B cell (primary cell): ENCODE data around the gene YES1. TPM values are rescaled to one million over a fixed set of nuclear protein-coding genes. Genes with fewer than 3 reads are reported as not detected.
"Not testable (repeated sequence)": the region's sequence is repeated elsewhere in the genome, so short reads cannot be mapped to it uniquely, and the experiment has no call there.

ENCODE experiments used
- ATAC-seq: fragments of 200-7000 bp; cut with Tn5 transposase; one replicate; pipeline ENCODE4 v1.10.0; 2021; ENCODE audit warnings: low read depth, mild to moderate bottlenecking, moderate number of reproducible peaks, moderate library complexity
- CTCF ChIA-PET: fragments of 350-600 bp; sonication (Branson Sonifier 250); formaldehyde crosslinking; loops from one replicate; lab custom pipeline; 2021; ENCODE audit warnings: antibody characterized with exemption, inconsistent platforms; lab: Charles Lee
- POLR2A ChIA-PET: fragments of 350-600 bp; sonication (Branson Sonifier 250); formaldehyde crosslinking; loops from one replicate; lab custom pipeline; 2021; ENCODE audit warnings: antibody characterized with exemption; lab: Charles Lee
- DNase-seq: peaks from one replicate; pipeline ENCODE4 v3.0.0; 2013
- H2AFZ ChIP-seq: 2 replicates; pipeline ENCODE4 v1.6.1; 2012; ENCODE audit warnings: mild to moderate bottlenecking, low read depth, low read length; ENCODE audit not compliant: insufficient read depth, poor library complexity, severe bottlenecking
- H3K27ac ChIP-seq, 2 donors: 1 replicate in 1 of 2; 2 replicates in 1 of 2; pipeline ENCODE4 v1.5.1; 2012 to 2013; ENCODE audit warnings: low read length in 2 of 2, mild to moderate bottlenecking in 2 of 2, moderate library complexity in 1 of 2
- H3K27me3 ChIP-seq, 4 experiments: fragments of 200-600 bp in 1 of 4; sonication (generic) in 1 of 4; replicated peaks in 1 of 4; 1 replicate in 2 of 4; 2 replicates in 2 of 4; pipeline versions ENCODE4 v1.6.1 to v1.7.0; 2013 to 2016; ENCODE audit warnings: low read length in 3 of 4, mild to moderate bottlenecking in 2 of 4, mixed read lengths in 1 of 4, moderate library complexity in 1 of 4; ENCODE audit not compliant: insufficient read depth in 4 of 4, control insufficient read depth in 3 of 4; ENCODE audit errors: control extremely low read depth in 1 of 4
- H3K36me3 ChIP-seq, 2 experiments: replicated peaks in 1 of 2; 1 replicate in 1 of 2; 2 replicates in 1 of 2; pipeline versions ENCODE4 v1.6.1 to v1.7.1; 2013; ENCODE audit warnings: low read length in 1 of 2; ENCODE audit not compliant: insufficient read depth in 2 of 2, control insufficient read depth in 1 of 2; ENCODE audit errors: control extremely low read depth in 1 of 2, extremely low read depth in 1 of 2
- H3K4me1 ChIP-seq, 2 donors: fragments of 200-600 bp in 1 of 2; sonication (generic) in 1 of 2; 1 replicate in 1 of 2; 2 replicates in 1 of 2; pipeline versions ENCODE4 v1.5.1 to v1.6.1; 2013 to 2017; ENCODE audit warnings: low read length in 2 of 2; ENCODE audit not compliant: control insufficient read depth in 2 of 2, insufficient read depth in 2 of 2
- H3K4me2 ChIP-seq: replicated peaks from 2 replicates; pipeline ENCODE3; 2012; ENCODE audit warnings: mild to moderate bottlenecking, low read depth, low read length; ENCODE audit not compliant: poor library complexity, severe bottlenecking
- H3K4me3 ChIP-seq, 5 experiments: fragments of 200-600 bp in 1 of 5; sonication (generic) in 1 of 5; 1 replicate in 3 of 5; 2 replicates in 2 of 5; pipeline versions ENCODE4 v1.5.1 to v1.7.0; 2011 to 2016; ENCODE audit warnings: low read length in 4 of 5, mild to moderate bottlenecking in 4 of 5, low read depth in 2 of 5, control low read depth in 1 of 5, moderate library complexity in 1 of 5; ENCODE audit not compliant: insufficient read depth in 1 of 5; ENCODE audit errors: control extremely low read depth in 1 of 5, extremely low read depth in 1 of 5
- H3K79me2 ChIP-seq: fragments of 200-600 bp; sonication (generic); one replicate; pipeline ENCODE4 v1.6.0; 2016; ENCODE audit warnings: low read length; ENCODE audit not compliant: control insufficient read depth, insufficient read depth
- H3K9ac ChIP-seq: fragments of 200-600 bp; sonication (generic); 2 replicates; pipeline ENCODE4 v1.6.1; 2017; ENCODE audit warnings: mild to moderate bottlenecking, low read length, moderate library complexity
- H3K9me3 ChIP-seq, 3 donors: one replicate each; pipeline versions ENCODE4 v1.6.1 to v1.7.1; 2013; ENCODE audit warnings: low read length in 2 of 3; ENCODE audit not compliant: control insufficient read depth in 2 of 3, insufficient read depth in 1 of 3; ENCODE audit errors: control extremely low read depth in 1 of 3
- H4K20me1 ChIP-seq: 2 replicates; pipeline ENCODE4 v1.6.0; 2012; ENCODE audit warnings: mild to moderate bottlenecking, low read length; ENCODE audit not compliant: insufficient read depth, control insufficient read depth, poor library complexity, severe bottlenecking
- H3K27ac Mint-ChIP-seq: one replicate; pipeline ENCODE4 v1.8.0; 2021; ENCODE audit warnings: mixed read lengths
- H3K27me3 Mint-ChIP-seq: one replicate; pipeline ENCODE4 v1.8.0; 2021; ENCODE audit warnings: mixed read lengths
- H3K4me1 Mint-ChIP-seq: one replicate; pipeline ENCODE4 v1.8.0; 2021; ENCODE audit warnings: mixed read lengths
- H3K4me3 Mint-ChIP-seq: one replicate; pipeline ENCODE4 v1.8.0; 2021; ENCODE audit warnings: mixed read lengths
- H3K9me3 Mint-ChIP-seq: one replicate; pipeline ENCODE4 v1.8.0; 2022; ENCODE audit warnings: mixed read lengths; ENCODE audit not compliant: insufficient read depth
- EZH2 ChIP-seq: IDR thresholded peaks from 2 replicates; pipeline ENCODE4 v1.6.1; 2012; ENCODE audit warnings: borderline replicate concordance, low read depth, mild to moderate bottlenecking, moderate library complexity, low read length; ENCODE audit not compliant: insufficient read depth, poor library complexity, severe bottlenecking
- WGBS: methylation state at CpG from one replicate; pipeline ENCODE4 v1.1.5; 2013; ENCODE audit warnings: missing lambda C conversion rate; ENCODE audit not compliant: insufficient coverage; 5-methylcytosine and 5-hydroxymethylcytosine counted together
- intact Hi-C: fragments of 100-400 bp; cut with micrococcal nuclease; formaldehyde crosslinking; loops from one replicate; pipeline ENCODE4 v1.10.0; 2022
- polyA plus RNA-seq: library from polyadenylated mRNA; depleted of rRNA; stranded (reverse); fragments of >200 nt; gene quantifications from 2 replicates; pipeline ENCODE4 v1.2.3, GENCODE V29; 2012
- total RNA-seq, 2 donors: library from RNA; stranded (reverse); fragments of 120-200 nt in 1 of 2; gene quantifications; 1 replicate in 1 of 2; 2 replicates in 1 of 2; pipeline versions ENCODE4 v1.2.3 to v1.2.4, GENCODE V29; 2013 to 2022
- TF ChIP-seq, protein P1 (sequence below): fragments of 200-600 bp; IDR thresholded peaks from one replicate; pipeline ENCODE4 v1.8.0; 2022; ENCODE audit warnings: antibody characterized with exemption, mild to moderate bottlenecking

YES1 gene
- total and polyA plus RNA-seq, 2 donors (not counting 1 experiment from before 2014, with no cell fraction given): 0.30 TPM; not detected in 1

DNA sequence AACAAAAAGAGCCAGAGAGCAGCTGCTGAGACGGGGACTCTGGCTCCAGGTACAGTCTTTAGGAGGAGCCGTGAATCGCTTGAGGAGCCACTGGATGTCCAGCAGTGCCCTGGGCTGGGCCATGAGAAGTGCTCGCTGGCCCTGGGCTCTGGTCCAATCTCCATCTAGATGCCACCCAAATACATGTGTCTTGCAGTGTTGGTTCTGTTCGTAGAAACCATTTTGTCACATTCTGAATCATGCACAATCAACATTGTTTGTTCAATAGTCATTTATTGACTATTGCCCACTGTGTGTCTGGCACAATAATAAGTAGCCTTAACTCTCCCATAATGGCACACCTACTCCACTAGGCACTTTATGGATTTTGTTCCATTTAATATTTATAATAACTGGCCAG is 128.5 kb downstream of the YES1 start:
- H3K4me1 Mint-ChIP-seq: no peaks in the 10 kb centered on the region
- Histone ChIP-seq H3K4me2 (no peak overlapping the region), H3K79me2 (no peaks in the 10 kb centered on the region), H3K9me3 (no peaks in the 10 kb centered on the region), H3K36me3 (no peaks in the 10 kb centered on the region), H3K4me3 (no peak overlapping the region), H3K9ac (no peak overlapping the region), H2AFZ (no peak overlapping the region), H3K4me1 (no peaks in the 10 kb centered on the region), H3K27me3 (no peaks in the 10 kb centered on the region), H3K27ac (no peak overlapping the region), H4K20me1 (no peaks in the 10 kb centered on the region)
- POLR2A ChIA-PET: no interaction called here
- TF ChIP-seq EZH2: no peak
- TF ChIP-seq, protein P1, sequence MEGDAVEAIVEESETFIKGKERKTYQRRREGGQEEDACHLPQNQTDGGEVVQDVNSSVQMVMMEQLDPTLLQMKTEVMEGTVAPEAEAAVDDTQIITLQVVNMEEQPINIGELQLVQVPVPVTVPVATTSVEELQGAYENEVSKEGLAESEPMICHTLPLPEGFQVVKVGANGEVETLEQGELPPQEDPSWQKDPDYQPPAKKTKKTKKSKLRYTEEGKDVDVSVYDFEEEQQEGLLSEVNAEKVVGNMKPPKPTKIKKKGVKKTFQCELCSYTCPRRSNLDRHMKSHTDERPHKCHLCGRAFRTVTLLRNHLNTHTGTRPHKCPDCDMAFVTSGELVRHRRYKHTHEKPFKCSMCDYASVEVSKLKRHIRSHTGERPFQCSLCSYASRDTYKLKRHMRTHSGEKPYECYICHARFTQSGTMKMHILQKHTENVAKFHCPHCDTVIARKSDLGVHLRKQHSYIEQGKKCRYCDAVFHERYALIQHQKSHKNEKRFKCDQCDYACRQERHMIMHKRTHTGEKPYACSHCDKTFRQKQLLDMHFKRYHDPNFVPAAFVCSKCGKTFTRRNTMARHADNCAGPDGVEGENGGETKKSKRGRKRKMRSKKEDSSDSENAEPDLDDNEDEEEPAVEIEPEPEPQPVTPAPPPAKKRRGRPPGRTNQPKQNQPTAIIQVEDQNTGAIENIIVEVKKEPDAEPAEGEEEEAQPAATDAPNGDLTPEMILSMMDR: no peak
- no peaks in the 10 kb centered on the region for H3K9me3 Mint-ChIP-seq
- ATAC-seq (no peak), DNase-seq (no peak)
- H3K27me3 Mint-ChIP-seq: no peaks in the 10 kb centered on the region
- H3K27ac Mint-ChIP-seq: no peak overlapping the region
- 83% methylated on average over 4 of the region's 5 CpGs for WGBS
- H3K4me3 Mint-ChIP-seq: no peak overlapping the region
- intact Hi-C loops: no loop called here
- CTCF ChIA-PET: no interaction called here

DNA sequence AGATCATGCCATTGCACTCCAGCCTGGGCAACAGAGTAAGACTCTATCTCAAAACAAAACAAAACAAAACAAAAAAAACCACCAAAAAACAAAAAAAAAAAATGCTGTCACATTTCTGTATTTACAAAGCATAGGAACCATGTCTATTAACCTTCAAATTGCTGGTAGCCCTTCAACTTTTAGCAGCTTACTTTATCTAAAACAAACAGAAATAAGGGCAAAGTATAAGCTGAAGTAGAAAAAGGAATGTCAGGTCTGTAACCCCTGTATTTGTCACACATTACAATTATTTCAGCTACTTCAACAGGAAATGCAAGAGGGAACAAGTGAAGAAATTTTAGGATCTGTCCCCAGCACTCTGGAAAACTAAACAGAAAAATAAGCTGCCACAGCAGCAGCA is 129.2 kb downstream of the YES1 start:
- no peak overlapping the region for H3K27ac ChIP-seq
- no peaks in the 10 kb centered on the region for H3K79me2 ChIP-seq
- intact Hi-C loops: no loop called here
- H3K36me3 ChIP-seq: no peaks in the 10 kb centered on the region
- ChIA-PET CTCF (interaction anchor here (0.7 kb wide), 1 partner anchor 430 kb away, joined by 3 read pairs; no protein-coding TSS in a partner anchor), POLR2A (no interaction called here)
- no peaks in the 10 kb centered on the region for H3K27me3 ChIP-seq
- no peaks in the 10 kb centered on the region for H3K9me3 ChIP-seq
- H3K4me3 Mint-ChIP-seq: no peak overlapping the region
- DNase-seq: no peak
- ATAC-seq: no peak
- no peaks in the 10 kb centered on the region for H3K4me1 Mint-ChIP-seq
- H4K20me1 ChIP-seq: no peaks in the 10 kb centered on the region
- no peaks in the 10 kb centered on the region for H3K9me3 Mint-ChIP-seq
- H3K27ac Mint-ChIP-seq: no peak overlapping the region
- no peak overlapping the region for H3K4me3 ChIP-seq
- no peak overlapping the region for H3K4me2 ChIP-seq
- no peak overlapping the region for H2AFZ ChIP-seq
- H3K9ac ChIP-seq: no peak overlapping the region
- TF ChIP-seq, protein P1: no peak
- no peak for TF ChIP-seq EZH2
- H3K4me1 ChIP-seq: no peaks in the 10 kb centered on the region
- no peaks in the 10 kb centered on the region for H3K27me3 Mint-ChIP-seq

DNA sequence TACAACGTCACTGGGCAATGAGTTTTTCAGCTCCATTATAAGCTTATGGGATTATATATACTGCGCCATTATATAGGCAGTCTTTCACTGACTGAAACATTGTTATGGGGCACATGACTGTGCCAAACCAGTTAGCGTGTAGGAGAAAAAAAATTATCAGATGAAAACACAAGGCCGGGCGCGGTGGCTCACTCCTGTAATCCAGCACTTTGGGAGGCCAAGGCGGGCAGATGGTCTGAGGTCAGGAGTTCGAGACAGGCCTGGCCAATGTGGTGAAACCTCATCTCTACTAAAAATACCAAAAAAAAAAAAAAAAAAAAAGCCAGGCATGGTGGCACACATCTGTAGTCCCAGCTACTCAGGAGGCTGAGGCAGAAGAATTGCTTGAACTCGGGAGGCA is 129.6 kb downstream of the YES1 start:
- H3K4me2 ChIP-seq, H3K27me3 Mint-ChIP-seq, H3K4me1 ChIP-seq, H3K79me2 ChIP-seq, H3K4me1 Mint-ChIP-seq, H3K27ac ChIP-seq, H3K36me3 ChIP-seq, POLR2A ChIA-PET, H3K9me3 ChIP-seq, DNase-seq, H3K27me3 ChIP-seq, H3K4me3 ChIP-seq, H3K9me3 Mint-ChIP-seq, H2AFZ ChIP-seq, ATAC-seq, H3K27ac Mint-ChIP-seq, intact Hi-C loops, H3K4me3 Mint-ChIP-seq, H3K9ac ChIP-seq, H4K20me1 ChIP-seq: not testable (repeated sequence)
- 97% methylated on average over 5 of the region's 9 CpGs for WGBS
- CTCF ChIA-PET: interaction anchor here (0.7 kb wide), 1 partner anchor 430 kb away, joined by 3 read pairs; no protein-coding TSS in a partner anchor
